ENCODE results near the gene MYO1F.
"Not testable (repeated sequence)": the region's sequence is repeated elsewhere in the genome, so short reads cannot be mapped to it uniquely, and the experiment has no call there.

Gene MYO1F

DNA sequence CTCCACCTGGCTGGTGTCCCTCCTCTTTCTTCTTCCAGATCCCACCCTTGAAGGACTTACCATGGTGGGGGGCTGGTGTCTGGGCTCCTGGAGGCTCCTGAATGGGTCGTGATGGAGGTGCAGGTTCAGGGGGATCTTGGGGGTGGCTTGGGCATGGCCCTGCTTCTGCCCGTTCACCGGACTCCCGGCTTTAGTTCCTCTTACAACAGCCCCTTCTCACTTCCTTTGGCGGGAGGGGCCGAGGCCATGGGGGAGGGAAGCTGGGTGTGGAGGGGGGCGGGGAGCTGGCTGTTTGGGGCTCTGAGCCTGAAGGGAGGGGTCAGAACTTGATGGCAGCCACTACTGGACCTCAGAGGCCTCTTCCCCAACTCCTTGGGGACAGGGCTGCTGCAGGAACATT, at the start of gene MYO1F:
Gene MYO1F (minus strand): TSS at position 196 of the 400 bp plus-strand sequence. CDS start 133 bp downstream, at position 63.
- peak; percentile 18 for DNase-seq

DNA sequence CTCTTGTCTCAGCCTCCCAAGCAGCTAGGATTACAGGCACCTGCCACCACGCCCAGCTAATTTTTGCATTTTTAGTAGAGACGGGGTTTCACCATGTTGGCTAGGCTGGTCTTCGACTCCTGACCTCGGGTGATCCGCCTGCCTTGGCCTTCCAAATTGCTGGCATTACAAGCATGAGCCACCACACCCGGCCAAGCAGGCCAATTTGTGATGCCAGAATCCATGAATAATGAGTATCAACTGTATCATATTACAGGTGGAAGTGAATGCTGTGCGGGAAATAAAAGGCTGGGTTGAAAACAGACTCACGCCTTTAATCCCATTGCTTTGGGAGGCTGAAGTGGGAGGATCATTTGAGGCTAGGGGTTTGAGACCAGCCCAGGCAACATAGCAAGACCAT, 49.6 kb upstream of the MYO1F start:
- no peak for DNase-seq

DNA sequence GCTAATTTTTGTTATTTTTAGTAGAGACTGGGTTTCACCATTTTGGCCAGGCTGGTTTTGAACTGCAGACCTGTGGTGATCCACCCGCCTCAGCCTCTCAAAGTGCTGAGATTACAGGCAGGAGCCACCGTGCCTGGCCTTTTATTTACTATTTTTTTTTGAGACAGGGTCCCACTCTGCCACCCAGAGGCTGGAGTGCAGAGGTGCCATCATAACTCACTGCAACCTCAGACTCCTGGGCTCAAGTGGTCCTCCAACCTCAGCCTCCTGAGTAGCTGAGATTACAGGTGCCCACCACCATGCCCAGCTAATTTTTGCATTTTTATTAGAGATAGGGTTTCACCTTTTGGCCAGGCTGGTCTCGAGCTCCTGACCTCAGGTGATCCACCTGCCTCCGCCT, 45.6 kb upstream of the MYO1F start:
- DNase-seq, result not testable (repeated sequence)

DNA sequence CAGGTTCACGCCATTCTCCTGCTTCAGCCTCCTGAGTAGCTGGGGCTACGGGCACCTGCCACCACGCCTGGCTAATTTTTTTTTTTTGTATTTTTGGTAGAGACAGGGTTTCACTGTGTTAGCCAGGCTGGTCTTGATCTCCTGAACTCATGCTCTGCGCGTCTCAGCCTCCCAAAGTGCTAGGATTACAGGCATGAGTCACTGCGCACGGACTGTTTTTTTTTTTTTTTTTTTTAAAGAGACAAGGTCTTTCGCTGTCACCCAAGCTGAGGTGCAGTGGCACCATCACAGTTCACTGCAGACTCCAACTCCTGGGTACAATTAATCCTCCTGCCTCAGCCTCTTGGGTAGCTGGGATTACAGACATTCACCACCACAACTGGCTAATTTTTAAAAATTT, 41.5 kb upstream of the MYO1F start:
- DNase-seq, result no peak

DNA sequence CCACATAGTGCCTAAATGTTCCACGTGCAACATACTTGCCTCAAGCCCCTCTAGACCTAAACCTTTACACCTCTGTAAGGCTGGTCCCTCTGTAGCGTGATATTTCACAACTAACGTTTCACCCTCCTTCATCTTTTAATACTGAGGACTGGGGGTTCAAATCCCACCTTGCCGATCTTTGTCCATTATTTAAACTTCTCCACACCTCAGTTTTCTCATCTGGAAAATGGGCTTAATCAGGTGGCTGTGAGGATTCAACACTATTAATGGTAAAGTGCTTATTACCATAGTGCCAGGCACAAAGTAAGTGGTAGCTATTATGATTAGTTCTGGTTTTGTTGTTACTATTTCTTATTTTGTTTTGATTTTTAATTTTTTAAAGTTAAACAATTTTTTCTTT, 40.7 kb upstream of the MYO1F start:
- no peak for DNase-seq

DNA sequence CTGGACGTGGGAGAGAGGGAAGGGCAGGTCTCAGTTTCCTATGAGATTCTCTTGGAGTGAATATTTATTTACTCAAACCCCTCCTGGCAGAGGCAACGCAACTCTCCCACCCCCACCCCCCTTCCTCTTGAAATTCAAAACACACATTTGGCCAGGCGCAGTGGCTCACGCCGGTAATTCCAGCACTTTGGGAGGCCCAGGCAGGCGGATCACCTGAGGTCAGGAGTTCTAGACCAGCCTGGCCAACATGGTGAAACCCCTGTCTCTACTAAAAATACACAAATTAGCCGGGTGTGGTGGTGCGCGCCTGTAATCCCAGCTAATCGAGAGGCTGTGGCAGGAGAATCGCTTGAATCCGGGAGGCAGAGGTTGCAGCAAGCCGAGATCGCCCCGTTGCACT, 40.1 kb upstream of the MYO1F start:
- DNase-seq, result not testable (repeated sequence)

DNA sequence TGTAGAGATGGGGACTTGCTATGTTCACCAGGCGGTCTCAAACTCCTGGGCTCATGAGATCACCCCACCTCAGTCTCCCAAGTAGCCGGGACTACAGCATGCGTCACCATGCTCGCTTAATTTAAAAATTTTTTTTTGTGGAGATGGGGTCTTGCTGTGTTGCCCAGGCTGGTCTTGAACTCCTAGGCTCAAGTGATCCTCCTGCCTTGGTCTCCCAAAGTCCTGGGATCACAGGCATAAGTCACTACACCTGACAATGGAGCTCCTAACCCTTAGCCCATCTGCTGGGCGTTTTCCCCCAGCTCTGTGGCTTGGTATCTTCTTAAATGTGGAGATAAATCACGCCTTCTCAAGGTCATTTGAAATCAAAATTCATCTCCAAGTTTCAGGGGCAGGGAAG, 39.6 kb upstream of the MYO1F start:
- no peak for DNase-seq

DNA sequence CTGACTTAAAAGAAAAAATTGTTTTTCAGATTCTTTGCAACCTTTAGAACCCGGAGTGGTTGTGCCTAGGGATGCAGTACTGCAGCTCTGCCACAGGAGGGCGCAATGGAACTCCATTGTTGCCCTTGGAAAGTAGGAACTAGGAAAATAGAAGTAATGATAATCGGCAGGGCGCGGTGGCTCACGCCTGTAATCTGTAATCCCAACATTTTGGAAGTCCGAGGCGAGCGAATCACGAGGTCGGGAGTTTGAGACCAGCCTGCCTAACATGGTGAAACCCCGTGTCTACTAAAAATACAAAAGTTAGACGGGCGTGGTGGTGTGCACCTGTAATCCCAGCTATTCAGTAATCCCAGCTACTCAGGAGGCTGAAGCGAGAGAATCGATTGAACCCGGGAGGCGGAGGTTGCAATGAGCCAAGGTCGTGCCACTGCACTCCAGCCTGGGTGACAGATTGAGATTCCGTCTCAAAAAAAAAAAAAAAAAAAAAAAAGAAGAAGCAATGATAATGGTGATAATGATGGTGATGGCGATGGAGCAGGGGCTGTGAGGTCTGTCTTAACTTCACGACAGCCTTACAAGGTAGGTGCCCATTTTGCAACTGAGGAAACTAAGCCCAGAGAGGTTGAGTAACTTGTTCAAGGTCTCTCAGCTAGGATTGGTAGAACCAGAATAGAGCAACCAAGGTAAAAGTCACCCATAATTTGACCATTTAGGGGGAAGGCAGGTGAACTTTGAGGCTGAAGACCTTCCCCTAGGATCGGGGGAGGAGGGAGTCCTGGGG, 38.8 kb upstream of the MYO1F start:
- DNase-seq, result peak; percentile 69

DNA sequence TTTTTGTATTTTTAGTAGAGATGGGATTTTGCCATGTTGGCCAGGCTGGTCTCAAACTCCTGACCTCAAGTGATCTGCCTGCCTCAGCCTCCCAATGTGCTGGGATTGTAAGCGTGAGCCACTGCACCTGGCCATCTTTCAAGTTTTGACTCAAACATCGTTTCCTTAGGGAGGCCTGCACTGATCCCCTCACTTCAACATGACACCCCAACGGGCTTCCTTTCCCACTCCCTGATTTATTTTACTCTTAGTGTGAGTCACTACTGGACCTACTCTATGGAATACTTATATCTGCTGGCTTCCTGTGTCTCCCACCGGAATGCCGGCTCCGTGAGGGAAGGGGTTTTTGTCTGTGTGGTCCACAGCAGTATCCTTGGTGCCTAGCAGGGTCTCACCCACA, 37.8 kb upstream of the MYO1F start:
- DNase-seq, result no peak

DNA sequence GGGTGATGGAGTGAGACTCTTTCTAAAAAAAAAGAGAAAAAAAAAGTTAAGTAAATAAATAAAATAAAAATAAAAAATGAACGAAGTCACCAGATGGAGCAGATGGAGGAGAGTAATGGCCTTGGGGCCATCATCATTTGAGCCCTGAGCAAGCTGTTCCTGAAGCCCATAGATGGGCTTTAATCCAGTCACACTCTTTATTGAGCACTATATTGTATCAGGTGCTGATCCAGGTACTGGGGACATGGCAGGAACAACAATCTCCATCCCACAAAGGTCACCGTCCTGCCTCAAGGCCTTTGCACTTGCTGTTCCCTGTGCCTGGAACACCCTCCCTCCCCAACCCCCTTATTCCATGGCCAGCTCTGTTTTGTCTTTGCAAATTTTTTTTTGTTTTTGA, 37.2 kb upstream of the MYO1F start:
- DNase-seq, result no peak

DNA sequence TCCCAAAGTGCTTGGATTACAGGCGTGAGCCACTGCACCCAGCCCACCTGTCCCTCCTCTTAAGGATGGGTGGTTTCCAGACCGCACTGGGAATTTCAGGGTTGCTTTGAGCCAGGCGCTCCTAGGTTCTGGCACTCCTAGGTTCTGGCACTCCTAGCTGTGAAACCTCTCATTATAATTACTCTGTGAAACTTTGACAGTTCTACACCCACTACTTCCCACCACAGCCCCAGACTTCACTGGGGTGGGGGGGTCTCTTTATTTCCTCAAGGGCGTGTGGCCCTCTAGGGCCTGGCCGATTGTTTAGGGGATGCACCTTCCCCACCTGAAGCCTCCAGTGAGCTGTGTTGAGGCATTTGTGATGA, 35.5 kb upstream of the MYO1F start:
- DNase-seq, result no peak

DNA sequence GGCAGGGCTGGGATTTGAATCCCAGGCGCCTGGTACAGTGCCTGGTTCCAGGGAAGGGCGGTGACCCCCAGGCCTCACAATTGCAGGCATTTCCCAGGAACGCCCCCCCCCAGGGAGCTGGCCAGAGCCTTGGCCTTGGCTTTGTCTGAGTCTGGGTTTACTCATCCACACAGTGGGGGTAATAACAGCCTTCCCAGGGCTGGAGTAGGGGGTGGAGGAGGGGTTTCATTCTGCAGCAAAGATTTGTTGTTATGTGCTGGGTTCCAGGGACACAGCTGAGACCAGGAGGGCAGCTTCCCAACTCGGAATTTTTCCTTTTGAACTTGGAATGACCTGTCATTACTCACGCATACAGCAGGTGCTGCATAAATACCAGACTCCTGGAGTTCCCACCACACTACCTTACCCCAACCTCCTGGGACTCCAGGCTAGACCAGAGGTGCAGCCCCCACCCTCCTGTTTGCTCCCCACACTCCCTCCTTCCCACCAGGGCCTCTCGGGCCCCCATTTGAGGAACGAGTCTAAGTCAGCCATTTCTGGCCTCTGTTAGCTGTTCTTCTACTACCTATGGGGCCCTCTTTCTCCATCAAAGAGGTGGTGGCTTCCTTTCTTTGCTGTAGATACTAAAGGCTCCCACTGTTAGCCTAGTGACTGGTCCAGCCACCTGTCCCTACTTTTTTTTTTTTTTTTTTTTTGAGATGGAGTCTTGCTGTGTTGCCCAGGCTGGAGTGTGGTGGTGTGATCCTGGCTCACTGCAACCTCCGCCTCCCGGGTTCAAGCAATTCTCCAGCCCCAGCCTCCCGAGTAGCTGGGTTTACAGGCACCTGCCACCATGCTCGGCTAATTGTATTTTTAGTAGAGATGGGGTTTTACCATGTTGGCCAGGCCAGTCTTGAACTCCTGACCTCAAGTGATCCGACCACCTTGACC, 34.9 kb upstream of the MYO1F start:
- DNase-seq, result no peak

DNA sequence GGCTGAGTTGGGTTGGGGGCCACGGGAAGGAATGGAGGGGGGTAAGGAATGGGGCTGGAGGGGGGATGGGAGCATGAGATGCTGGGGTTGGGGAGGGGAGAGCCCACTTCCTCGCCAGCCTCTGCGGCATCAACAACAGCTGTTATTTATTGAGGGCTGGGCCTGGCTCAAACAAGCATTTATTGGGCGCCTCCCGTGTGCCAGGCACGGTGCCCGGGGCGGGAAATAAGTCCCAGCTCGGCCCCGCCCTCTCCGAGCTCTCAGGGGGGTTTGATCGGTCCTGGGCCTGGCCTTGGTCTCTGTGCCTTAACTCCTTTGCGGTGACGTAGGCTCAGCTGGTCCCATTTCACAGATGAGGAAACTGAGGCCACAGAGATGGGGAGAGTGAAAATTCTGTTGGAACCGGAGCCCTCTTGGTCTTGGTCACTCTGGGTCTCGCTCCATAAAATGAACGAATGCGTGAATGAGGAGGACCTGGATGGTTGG, 34.2 kb upstream of the MYO1F start:
- no peak for DNase-seq

DNA sequence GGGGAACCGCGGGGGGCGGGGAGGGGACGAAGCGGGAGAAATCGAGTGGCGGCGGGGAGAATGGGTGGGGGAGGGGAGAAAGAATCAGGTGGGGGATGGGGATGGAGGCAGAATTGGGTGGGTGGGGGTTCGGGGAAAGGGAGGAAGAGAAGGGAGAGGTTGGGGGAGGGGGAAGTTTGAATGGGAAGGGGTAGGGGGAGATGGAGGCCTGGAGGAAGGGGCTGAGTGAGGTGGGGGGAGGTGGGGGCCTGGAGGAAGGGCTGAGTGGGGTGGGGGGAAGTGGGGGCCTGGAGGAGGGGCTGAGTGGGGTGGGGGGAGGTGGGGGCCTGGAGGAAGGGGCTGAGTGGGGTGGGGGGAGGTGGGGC, 33.7 kb upstream of the MYO1F start:
- DNase-seq, result no peak

DNA sequence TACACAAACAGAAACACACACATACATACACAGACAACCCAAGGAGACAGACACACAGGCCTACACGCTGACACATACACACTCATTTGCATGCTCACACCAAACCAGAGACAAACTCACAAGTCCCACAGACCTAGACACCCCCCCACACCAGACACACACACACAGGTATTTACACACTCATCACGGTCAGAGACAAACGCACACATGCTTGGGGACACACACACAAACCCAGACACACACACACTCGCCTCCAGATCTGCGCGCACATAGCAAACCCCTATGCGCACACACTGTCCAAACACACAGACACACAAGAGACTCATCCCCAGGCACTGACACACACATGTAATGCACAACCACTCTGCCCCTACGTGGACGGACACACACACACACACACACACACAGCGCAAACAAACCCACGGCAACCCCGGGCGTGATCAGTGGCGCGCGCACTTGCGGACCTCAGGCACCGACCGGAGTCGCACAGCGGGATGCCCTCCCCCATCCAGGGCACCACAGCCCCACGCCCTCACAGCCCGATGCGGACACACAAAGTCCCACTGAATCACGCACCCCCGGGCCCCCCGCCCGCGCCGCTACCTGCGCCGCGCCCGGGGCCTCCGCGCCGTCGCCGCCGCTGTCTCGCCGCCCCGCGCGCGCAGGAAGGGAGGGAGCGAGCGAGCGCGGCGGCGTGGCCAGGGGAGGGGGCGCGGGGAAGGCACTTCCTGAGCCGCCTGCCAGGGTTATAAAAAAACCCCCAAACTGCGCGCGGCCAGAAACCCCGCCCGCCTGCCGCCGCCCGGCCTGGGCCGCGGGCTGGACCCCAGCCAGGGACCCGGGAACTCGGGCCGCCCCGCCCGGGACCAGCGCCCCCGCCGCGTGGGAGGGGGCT, 33.0 kb upstream of the MYO1F start, which contains the start of gene ADAMTS10:
Gene ADAMTS10 (minus strand): TSS at position 675 of the 895 bp plus-strand sequence. CDS start 5,005 bp downstream, outside the sequence.
- peak; percentile 41 for DNase-seq

DNA sequence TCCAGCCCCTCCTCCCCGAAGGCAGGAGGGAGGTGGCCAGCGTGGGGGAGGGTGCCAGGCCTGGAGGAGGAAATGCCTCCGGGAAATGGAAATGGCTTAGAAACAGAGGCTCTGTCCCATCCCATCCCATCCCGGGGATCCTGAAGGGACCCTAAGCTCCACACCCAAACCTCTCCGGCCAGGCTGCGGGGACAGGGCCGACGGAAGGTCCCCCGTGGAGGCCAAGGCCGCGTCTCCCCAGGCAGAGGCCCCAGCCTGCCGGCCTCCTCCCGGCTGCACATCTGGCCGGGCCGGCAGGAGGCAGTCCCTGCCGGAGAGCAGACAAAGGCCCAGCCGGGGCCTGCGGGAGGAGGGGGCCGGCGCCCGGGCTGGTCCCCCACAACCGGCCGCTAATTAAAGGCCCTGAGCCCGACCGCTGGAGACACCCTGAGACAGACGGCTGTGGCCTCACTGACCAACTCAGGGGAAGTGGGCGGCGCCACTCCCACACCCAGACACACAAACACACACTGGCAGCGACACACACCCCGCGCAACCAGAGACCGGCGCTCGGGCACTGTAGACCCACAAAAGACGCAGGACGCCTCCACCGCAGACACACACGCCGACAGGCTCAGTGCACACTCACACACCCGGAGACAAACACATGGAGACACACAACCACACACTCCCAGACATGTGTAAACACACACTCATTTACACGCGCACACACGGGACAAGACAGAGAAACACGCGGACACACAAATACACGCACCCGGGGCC, 32.2 kb upstream of the MYO1F start:
- peak; percentile 42 for DNase-seq

DNA sequence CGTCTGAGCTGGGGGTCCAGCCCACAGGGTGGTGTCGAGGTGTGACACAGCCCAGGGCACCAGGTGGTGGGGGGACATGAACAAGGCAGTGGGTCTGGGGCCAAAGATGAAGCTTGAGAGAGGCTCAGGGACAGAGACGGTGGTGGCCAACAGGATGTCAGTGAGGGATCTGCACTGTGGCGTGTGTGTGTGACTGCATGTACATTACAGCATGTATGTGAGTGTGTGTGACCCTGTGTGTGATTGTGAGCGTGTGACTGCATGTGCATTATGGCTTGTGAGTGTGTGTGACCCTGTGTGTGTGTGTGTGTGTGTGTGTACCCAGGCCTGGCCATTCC, 31.7 kb upstream of the MYO1F start:
- no peak for DNase-seq

DNA sequence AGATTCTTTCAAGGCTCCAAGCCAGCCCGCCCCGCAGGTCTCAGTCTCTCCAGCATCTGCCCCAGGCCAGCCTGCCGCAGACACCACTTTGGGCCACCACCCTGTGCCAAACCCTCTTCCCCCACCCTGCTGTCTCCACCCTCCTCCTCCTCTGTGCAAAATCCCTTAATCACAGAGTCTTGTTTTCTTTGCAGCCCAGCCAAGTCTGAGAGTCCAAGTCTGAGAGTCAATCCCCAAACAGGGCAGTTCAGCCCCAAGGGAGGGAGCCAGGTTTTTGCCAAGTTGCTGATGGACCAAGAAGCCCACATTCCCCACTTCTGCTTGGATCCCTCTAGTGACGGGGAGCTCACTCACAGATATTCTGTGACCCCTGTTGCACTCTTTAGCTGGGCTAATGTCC, 30.1 kb upstream of the MYO1F start:
- DNase-seq, result no peak

DNA sequence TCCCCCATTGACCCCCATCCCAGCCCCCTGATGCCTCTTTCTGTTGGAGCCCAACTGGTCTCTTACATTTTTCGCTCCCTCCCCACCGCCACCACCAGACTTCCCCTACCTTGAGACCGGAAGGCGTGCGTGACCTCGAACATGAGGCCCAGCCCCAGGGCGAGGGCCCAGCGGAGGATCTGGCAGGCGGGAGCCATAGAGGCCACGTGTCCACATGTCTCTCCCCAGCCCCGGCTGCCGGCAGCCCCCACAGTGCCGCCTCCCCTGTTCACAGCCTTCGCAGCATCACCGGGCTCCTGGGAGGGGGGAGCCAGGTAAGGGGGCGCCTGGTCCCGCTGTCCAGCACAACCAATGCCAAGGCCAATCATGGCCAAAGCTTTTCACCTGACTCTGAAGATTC, 28.3 kb upstream of the MYO1F start:
- DNase-seq, result no peak

DNA sequence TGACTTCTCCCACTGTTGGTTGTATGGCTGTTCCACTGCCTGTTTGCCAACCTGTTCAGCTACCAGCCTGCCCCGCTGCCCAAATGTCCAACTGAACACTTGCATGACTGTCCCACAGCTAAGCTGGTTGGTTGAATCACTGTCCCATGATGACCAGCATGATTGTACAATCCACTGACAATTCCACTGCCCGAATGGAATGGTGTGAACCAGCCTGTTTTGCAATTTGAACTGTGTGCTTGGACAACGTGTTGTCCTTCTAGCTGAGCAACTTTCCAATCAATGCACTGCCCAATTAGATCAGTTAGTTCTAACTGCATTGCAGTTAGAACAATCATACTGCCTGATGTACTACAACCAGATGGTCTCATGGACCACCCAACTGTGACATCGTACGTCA, 24.6 kb upstream of the MYO1F start:
- no peak for DNase-seq

DNA sequence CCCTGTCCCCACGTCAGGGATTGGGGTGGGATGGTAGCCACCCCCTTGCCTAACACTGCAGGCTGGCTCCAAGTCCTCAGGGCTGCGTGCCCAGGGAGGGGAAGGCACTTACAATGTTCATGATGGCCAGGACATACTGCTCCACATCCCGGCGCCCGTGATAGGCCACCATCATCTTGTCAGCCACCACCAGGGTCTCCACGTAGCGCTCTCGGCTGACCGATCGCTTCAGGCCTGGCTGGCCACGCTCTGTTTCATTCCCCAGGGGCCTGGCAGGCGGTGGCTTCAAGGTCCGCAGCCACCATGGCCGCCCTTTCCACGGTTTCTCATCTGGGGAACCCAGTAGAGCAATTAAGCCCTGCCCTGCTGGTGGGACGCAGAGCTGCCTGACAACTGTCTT, 23.6 kb upstream of the MYO1F start:
- DNase-seq, result no peak

DNA sequence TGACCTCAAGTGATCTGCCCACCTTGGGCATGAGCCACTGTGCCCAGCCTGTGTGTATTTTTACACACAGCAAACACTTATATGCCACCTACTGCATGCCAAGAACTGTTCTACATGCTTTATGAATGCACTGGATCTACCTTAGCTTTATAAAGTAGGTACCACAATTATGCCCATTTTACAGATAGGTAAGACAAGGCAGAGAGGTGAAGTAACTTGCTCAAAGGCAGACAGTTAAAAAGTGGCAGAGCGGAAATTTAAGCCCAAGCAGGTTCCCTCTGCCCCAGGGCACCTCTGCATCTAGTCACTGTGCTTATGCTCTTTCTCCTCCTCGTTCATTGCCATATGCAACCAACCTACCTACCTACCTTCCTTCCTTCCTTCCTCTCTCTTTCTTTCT, 22.8 kb upstream of the MYO1F start:
- no peak for DNase-seq
